ENCODE data around the gene HAND1. TPM values are rescaled to one million over a fixed set of nuclear protein-coding genes. Genes with fewer than 3 reads are reported as not detected.

Gene HAND1
- total and polyA plus RNA-seq, 3 donors from 2014 or later: 0.24 TPM; not detected in 2

DNA sequence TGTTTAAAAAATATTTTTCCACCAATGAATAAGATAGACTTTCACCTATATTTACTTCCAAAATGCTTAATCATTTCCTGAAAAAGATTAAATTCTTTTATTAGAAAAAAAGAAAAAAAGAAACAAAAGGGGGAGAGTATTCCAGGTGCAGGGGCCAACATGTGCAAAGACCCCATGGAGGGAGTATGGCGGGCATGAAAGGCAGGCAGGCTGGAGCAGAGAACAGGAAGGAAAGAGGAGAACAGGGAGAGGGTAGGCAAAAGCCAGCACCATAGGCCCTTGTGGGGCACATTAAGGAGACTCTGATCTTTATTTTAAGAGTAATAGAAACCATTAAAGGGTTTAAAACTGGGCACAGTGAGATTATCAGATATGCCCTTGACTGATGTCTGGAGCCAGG, 48.7 kb downstream of the HAND1 start:
- H3K4me3 ChIP-seq: no peak overlapping the region
- H3K36me3 ChIP-seq (ENCODE audit: low read depth, missing control alignments): no peaks in the 10 kb centered on the region
- no peak for DNase-seq
- no peaks in the 10 kb centered on the region for H3K4me1 ChIP-seq
- no peak overlapping the region for H3K27ac ChIP-seq
- TF ChIP-seq, protein P1, sequence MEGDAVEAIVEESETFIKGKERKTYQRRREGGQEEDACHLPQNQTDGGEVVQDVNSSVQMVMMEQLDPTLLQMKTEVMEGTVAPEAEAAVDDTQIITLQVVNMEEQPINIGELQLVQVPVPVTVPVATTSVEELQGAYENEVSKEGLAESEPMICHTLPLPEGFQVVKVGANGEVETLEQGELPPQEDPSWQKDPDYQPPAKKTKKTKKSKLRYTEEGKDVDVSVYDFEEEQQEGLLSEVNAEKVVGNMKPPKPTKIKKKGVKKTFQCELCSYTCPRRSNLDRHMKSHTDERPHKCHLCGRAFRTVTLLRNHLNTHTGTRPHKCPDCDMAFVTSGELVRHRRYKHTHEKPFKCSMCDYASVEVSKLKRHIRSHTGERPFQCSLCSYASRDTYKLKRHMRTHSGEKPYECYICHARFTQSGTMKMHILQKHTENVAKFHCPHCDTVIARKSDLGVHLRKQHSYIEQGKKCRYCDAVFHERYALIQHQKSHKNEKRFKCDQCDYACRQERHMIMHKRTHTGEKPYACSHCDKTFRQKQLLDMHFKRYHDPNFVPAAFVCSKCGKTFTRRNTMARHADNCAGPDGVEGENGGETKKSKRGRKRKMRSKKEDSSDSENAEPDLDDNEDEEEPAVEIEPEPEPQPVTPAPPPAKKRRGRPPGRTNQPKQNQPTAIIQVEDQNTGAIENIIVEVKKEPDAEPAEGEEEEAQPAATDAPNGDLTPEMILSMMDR (IDR thresholded peaks at IDR 0.05): no peak
- no peak for TF ChIP-seq POLR2A (IDR thresholded peaks at IDR 0.05)
- intact Hi-C loops (cut with DNase I; ENCODE audit: low total_unique reads): no loop called here
- 86 to 98% methylated on average over 1 of the region's 1 CpG for WGBS, 2 donors
- H3K9me3 ChIP-seq: no peaks in the 10 kb centered on the region
- H3K27me3 ChIP-seq: no peaks in the 10 kb centered on the region

DNA sequence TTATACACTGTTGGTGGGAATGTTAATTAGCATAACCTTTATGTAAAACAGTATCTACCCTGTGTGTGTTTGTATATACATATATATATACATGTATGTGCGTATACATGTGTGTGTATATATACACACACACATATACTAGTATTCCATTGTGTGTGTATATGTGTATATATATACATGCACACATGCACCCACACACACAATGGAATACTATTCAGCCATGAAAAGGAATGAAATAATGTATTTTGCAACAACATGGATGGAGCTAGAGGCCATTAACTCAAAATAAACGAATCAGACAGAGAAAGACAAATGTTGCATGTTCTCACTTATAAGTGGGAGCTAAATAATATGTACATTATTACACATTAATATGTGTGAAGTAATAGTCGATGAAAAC, 49.8 kb downstream of the HAND1 start:
- TF ChIP-seq, protein P1 (IDR thresholded peaks at IDR 0.05): no peak
- TF ChIP-seq POLR2A (IDR thresholded peaks at IDR 0.05): no peak
- DNase-seq: no peak
- H3K27ac ChIP-seq: no peak overlapping the region
- intact Hi-C loops (cut with DNase I; ENCODE audit: low total_unique reads): no loop called here
- no peaks in the 10 kb centered on the region for H3K9me3 ChIP-seq
- H3K36me3 ChIP-seq (ENCODE audit: low read depth, missing control alignments): no peaks in the 10 kb centered on the region
- H3K4me1 ChIP-seq: no peaks in the 10 kb centered on the region
- 95 to 97% methylated on average over 3 of the region's 3 CpGs for WGBS, 2 donors
- no peak overlapping the region for H3K4me3 ChIP-seq
- H3K27me3 ChIP-seq: no peaks in the 10 kb centered on the region

Other genes starting within 250 kb of the HAND1 start
- gene SAP30L, start 32.2 kb downstream of the HAND1 start, total RNA-seq: 10 to 100 TPM; 53.7 to 56.9 TPM
- 70.9 TPM for gene SAP30L, start 32.2 kb downstream of the HAND1 start, polyA plus RNA-seq (ENCODE audit: insufficient read depth, low read depth, low replicate concordance)

Measured in testis (tissue), 3 donors.